Testis (tissue), 2 donors: ENCODE results near the gene FBXL20.

Source experiments
- POLR2A ChIP-seq: fragments of 450-650 bp; IDR thresholded peaks from one replicate; pipeline ENCODE4 v1.6.1; 2017; ENCODE audit warnings: antibody characterized with exemption, mild to moderate bottlenecking, moderate library complexity
- TF ChIP-seq, protein P1 (sequence below), 3 experiments: fragments of 450-650 bp in 2 of 3; fragments of 200-600 bp in 1 of 3; sonication (generic) in 1 of 3; IDR thresholded peaks; one replicate each; pipeline ENCODE4 v1.5.1; 2016 to 2019; ENCODE audit warnings: antibody characterized with exemption in 3 of 3, mild to moderate bottlenecking in 2 of 3, moderate library complexity in 1 of 3

DNA sequence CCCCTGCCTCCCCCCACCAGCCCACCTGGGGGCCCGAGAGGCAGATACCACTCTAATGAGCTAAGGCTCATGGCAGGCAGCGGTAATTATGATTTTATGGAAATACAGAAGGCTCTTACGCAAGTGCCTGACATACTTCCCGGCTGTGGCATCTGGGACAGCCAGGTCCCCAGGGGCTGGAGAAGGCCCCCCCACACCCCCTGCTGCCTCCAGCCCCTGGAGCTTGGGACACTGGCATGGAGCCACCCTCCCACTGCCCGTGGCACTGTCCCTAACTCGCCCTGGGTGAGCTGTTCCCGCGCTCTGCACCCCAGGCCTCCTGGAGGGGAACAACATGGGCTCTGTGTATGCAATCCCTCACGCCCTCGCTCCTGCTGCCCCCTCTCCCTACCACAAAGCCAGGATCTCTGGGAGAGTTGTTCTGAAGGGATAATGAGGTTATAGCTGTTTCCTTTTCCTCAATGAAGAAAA, 170.3 kb downstream of the FBXL20 start:
- TF ChIP-seq, protein P1, sequence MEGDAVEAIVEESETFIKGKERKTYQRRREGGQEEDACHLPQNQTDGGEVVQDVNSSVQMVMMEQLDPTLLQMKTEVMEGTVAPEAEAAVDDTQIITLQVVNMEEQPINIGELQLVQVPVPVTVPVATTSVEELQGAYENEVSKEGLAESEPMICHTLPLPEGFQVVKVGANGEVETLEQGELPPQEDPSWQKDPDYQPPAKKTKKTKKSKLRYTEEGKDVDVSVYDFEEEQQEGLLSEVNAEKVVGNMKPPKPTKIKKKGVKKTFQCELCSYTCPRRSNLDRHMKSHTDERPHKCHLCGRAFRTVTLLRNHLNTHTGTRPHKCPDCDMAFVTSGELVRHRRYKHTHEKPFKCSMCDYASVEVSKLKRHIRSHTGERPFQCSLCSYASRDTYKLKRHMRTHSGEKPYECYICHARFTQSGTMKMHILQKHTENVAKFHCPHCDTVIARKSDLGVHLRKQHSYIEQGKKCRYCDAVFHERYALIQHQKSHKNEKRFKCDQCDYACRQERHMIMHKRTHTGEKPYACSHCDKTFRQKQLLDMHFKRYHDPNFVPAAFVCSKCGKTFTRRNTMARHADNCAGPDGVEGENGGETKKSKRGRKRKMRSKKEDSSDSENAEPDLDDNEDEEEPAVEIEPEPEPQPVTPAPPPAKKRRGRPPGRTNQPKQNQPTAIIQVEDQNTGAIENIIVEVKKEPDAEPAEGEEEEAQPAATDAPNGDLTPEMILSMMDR (IDR thresholded peaks at IDR 0.05), result no peak
- no peak for TF ChIP-seq POLR2A
